SU-DHL-6 (cell line): ENCODE measurements around the gene ZC3HAV1.

Source experiments
- H2AFZ ChIP-seq: fragments of 200-600 bp; sonication (generic); 2 replicates; pipeline ENCODE4 v1.6.1; 2014; ENCODE audit warnings: low read depth, mild to moderate bottlenecking, moderate library complexity, mixed read lengths, antibody characterized with exemption, low read length; ENCODE audit not compliant: severe bottlenecking
- H3F3A ChIP-seq: fragments of 200-600 bp; shearing (Covaris generic); 2 replicates; pipeline ENCODE4 v1.6.0; 2016; ENCODE audit warnings: antibody characterized with exemption, mild to moderate bottlenecking; ENCODE audit not compliant: insufficient read depth
- H3K27ac ChIP-seq: fragments of 200-600 bp; sonication (generic); 2 replicates; pipeline ENCODE4 v1.5.1; 2016; ENCODE audit warnings: low read depth, mild to moderate bottlenecking, low read length, moderate library complexity, mixed read lengths
- H3K27me3 ChIP-seq: fragments of 200-600 bp; sonication (generic), shearing (Covaris generic); 2 replicates; pipeline ENCODE4 v1.6.0; 2014; ENCODE audit warnings: mild to moderate bottlenecking, low read length
- H3K36me3 ChIP-seq: fragments of 200-600 bp; sonication (generic); 2 replicates; pipeline ENCODE4 v1.6.1; 2014; ENCODE audit warnings: mild to moderate bottlenecking, low read length, mixed read lengths
- H3K4me2 ChIP-seq: fragments of 300-600, 200-600 bp; shearing (Covaris generic), sonication (generic); 2 replicates; pipeline ENCODE4 v1.6.0; 2014; ENCODE audit warnings: low read length, low read depth, mild to moderate bottlenecking; ENCODE audit not compliant: poor library complexity, severe bottlenecking
- H3K4me3 ChIP-seq: fragments of 200-600 bp; sonication (generic); 2 replicates; pipeline ENCODE4 v1.5.1; 2014; ENCODE audit warnings: antibody characterized with exemption, low read length, mild to moderate bottlenecking, mixed read lengths; ENCODE audit not compliant: insufficient read depth, poor library complexity, severe bottlenecking
- H3K79me2 ChIP-seq: fragments of 200-600 bp; sonication (generic); 2 replicates; pipeline ENCODE4 v1.6.1; 2014; ENCODE audit warnings: mild to moderate bottlenecking, low read length, moderate library complexity; ENCODE audit not compliant: insufficient read depth
- H3K9ac ChIP-seq: fragments of 200-600 bp; sonication (generic); 2 replicates; pipeline ENCODE4 v1.7.0; 2014; ENCODE audit warnings: mild to moderate bottlenecking, low read length
- H3K9me2 ChIP-seq: fragments of 200-600 bp; sonication (generic); replicated peaks from 2 replicates; pipeline ENCODE4 v1.6.1; 2014; ENCODE audit warnings: low read length; ENCODE audit not compliant: insufficient read depth
- H3K9me3 ChIP-seq: fragments of 200-600 bp; sonication (generic); 2 replicates; pipeline ENCODE4 v1.6.1; 2014; ENCODE audit warnings: low read length, mixed read lengths; ENCODE audit not compliant: insufficient read depth
- H4K20me1 ChIP-seq: fragments of 200-600 bp; sonication (generic); 2 replicates; pipeline ENCODE4 v1.6.1; 2014; ENCODE audit warnings: low read depth, mild to moderate bottlenecking, antibody characterized with exemption, low read length, moderate library complexity, mixed read lengths
- EZH2phosphoT487 ChIP-seq: fragments of 200-600 bp; sonication (generic), shearing (Covaris generic); conservative IDR thresholded peaks from 2 replicates; pipeline ENCODE4 v1.6.1; 2018; ENCODE audit warnings: mild to moderate bottlenecking, antibody characterized with exemption, low read length, moderate library complexity, mixed read lengths
- TF ChIP-seq, protein P1 (sequence below): fragments of 200-600 bp; sonication (generic); IDR thresholded peaks from one replicate; pipeline ENCODE4 v1.5.1; 2017; ENCODE audit warnings: antibody characterized with exemption, mild to moderate bottlenecking, low read length, moderate library complexity; ENCODE audit not compliant: insufficient read depth, poor library complexity, severe bottlenecking

The ZC3HAV1 gene

DNA sequence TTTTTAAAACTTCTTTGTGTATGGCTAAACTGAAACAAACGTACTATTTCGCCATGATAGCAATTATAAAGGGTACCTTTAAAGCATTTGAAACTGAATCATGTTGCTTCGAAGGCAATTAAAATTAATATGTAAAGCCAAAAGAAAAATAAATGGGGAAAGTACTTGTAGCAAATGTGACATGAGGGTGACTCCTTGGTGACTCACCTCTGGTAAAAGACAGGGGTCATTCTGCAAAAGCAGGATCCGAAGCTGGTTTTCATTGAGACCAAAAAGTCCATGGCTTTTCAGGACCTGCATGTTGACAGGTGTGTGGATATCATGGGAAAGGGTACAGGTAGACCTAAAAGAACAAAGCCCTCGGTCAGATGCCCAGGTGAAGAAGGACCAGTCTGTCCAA lies 75.2 kb downstream of the ZC3HAV1 start:
- Histone ChIP-seq H3K4me2 (no peak overlapping the region), H4K20me1 (no peaks in the 10 kb centered on the region), H3K27ac (no peak overlapping the region), H3K9me2 (no peaks in the 10 kb centered on the region), H3K4me3 (no peak overlapping the region), H3K79me2 (no peaks in the 10 kb centered on the region), H2AFZ (no peak overlapping the region), H3K36me3 (no peaks in the 10 kb centered on the region), H3K27me3 (no peaks in the 10 kb centered on the region), H3K9ac (no peak overlapping the region), H3K9me3 (no peaks in the 10 kb centered on the region), H3F3A (no peaks in the 10 kb centered on the region)
- TF ChIP-seq, protein P1, sequence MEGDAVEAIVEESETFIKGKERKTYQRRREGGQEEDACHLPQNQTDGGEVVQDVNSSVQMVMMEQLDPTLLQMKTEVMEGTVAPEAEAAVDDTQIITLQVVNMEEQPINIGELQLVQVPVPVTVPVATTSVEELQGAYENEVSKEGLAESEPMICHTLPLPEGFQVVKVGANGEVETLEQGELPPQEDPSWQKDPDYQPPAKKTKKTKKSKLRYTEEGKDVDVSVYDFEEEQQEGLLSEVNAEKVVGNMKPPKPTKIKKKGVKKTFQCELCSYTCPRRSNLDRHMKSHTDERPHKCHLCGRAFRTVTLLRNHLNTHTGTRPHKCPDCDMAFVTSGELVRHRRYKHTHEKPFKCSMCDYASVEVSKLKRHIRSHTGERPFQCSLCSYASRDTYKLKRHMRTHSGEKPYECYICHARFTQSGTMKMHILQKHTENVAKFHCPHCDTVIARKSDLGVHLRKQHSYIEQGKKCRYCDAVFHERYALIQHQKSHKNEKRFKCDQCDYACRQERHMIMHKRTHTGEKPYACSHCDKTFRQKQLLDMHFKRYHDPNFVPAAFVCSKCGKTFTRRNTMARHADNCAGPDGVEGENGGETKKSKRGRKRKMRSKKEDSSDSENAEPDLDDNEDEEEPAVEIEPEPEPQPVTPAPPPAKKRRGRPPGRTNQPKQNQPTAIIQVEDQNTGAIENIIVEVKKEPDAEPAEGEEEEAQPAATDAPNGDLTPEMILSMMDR: no peak
- TF ChIP-seq EZH2phosphoT487: no peak

DNA sequence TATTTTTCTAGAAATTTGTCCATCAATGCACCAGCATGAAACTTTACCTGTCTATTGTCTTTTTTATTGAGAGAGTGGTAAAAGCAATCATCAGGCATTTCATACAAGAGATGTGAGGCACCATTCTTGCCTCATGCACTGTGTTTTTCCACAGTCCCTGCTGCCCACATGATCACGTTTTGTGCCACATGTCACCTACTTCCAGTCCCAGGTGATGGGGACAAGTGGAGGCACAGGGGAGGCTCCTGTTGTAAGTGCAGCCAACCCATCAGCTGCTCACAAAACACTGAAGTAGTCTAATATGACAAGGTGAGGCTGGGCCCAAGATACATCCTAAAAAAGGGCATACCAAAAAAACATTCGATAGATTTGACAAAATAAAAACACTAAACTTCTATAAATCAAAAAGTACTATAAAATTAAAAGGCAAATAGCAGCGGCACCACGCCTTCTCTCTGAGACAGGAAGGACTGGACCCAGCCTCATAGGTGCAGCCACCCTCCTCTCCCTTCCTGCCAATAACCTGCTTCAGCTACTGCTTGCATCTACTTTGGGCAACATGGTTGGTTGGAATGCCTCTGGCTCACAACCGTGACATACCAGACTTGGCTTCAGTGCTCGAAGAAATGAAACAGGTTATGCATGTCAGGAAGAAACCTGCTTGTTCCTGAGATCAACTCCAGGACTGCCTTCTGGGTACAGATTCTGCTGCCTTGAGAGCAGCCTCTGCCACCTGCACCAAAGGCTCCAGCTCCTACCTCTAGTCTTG lies 76.0 kb downstream of the ZC3HAV1 start:
- H3K36me3 ChIP-seq: no peaks in the 10 kb centered on the region
- H3K4me2 ChIP-seq: no peak overlapping the region

DNA sequence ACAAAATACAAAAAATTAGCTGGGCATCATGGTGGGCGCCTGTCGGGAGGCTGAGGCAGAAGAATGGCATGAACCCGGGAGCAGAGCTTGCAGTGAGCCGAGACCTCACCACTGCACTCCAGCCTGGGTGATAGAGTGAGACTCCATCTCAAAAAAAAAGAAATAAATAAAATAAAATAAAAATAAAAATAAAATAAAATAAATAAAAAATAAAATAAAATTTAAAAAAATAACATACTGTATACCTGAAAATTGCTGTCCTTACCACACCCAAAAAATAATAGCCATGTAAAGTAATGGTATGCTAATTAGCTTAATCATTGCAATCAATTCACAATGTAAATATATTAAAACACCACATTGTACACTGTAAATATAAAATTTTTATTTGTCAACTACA lies 77.0 kb downstream of the ZC3HAV1 start:
- Histone ChIP-seq H3F3A (no peaks in the 10 kb centered on the region), H2AFZ (no peak overlapping the region), H3K36me3 (no peaks in the 10 kb centered on the region), H4K20me1 (no peaks in the 10 kb centered on the region), H3K9me2 (no peaks in the 10 kb centered on the region), H3K27ac (no peak overlapping the region), H3K4me2 (no peak overlapping the region), H3K79me2 (no peaks in the 10 kb centered on the region), H3K4me3 (no peak overlapping the region), H3K9ac (no peak overlapping the region), H3K9me3 (no peaks in the 10 kb centered on the region), H3K27me3 (no peaks in the 10 kb centered on the region)
- TF ChIP-seq, protein P1: no peak
- TF ChIP-seq EZH2phosphoT487: no peak

More for the DNA sequence above, 76.0 kb downstream of the ZC3HAV1 start:
- H3K9me2 ChIP-seq: no peaks in the 10 kb centered on the region
- H2AFZ ChIP-seq: no peak overlapping the region
- H3K27ac ChIP-seq: no peak overlapping the region
- no peaks in the 10 kb centered on the region for H4K20me1 ChIP-seq
- no peaks in the 10 kb centered on the region for H3K27me3 ChIP-seq
- no peak overlapping the region for H3K4me3 ChIP-seq
- no peaks in the 10 kb centered on the region for H3K9me3 ChIP-seq
- H3K79me2 ChIP-seq: no peaks in the 10 kb centered on the region
- no peak overlapping the region for H3K9ac ChIP-seq
- TF ChIP-seq, protein P1: no peak
- no peak for TF ChIP-seq EZH2phosphoT487
- H3F3A ChIP-seq: no peaks in the 10 kb centered on the region
